HCT116 (cell line): ENCODE results near the gene NEK8. TPM values are rescaled to one million over a fixed set of nuclear protein-coding genes. Genes with fewer than 3 reads are reported as not detected.

Experiments
- ATAC-seq: fragments of 200-7000 bp; cut with Tn5 transposase; 2 replicates; pipeline ENCODE4 v1.9.1; 2020; ENCODE audit warnings: mild to moderate bottlenecking, moderate library complexity
- BruUV-seq: library from RNA; stranded (reverse); fragments of 400-500 nt; replicated peaks from 2 replicates; lab custom pipeline; 2021; lab: Mats Ljungman, UMichigan
- CTCF ChIA-PET: fragments of 300-600 bp; sonication (Branson Sonifier 250); formaldehyde crosslinking; loops from one replicate; lab custom pipeline; 2021; ENCODE audit warnings: antibody characterized with exemption; lab: Charles Lee
- POLR2A ChIA-PET: fragments of 300-600, 350-600 bp; sonication (Branson Sonifier 250); formaldehyde crosslinking; loops from one replicate; lab custom pipeline; 2021; ENCODE audit warnings: antibody characterized with exemption; lab: Charles Lee
- RAD21 ChIA-PET, 2 experiments: fragments of 300-600 bp; sonication (Branson Sonifier 250); formaldehyde crosslinking; loops; one replicate each; lab custom pipeline; 2023; ENCODE audit warnings: low total read pairs in 2 of 2; ENCODE audit not compliant: uncharacterized antibody in 2 of 2, unreplicated experiment in 2 of 2, low non-redundant PET in 1 of 2; lab: Charles Lee
- DNase-seq: peaks from one replicate; pipeline ENCODE4 v3.0.0-alpha.2; 2010; ENCODE audit warnings: low read depth, low spot score
- H2AFZ ChIP-seq: fragments of 200-600 bp; shearing (Covaris generic), sonication (generic); 2 replicates; pipeline ENCODE4 v1.6.1; 2017; ENCODE audit warnings: low read depth, mixed run types, mixed read lengths, antibody characterized with exemption, low read length; ENCODE audit not compliant: poor library complexity, severe bottlenecking
- H3K27ac ChIP-seq: 2 replicates; pipeline ENCODE4 v1.5.1; 2012; ENCODE audit warnings: low read depth, low read length
- H3K27me3 ChIP-seq: fragments of 200-600 bp; sonication (generic); 2 replicates; pipeline ENCODE4 v1.6.1; 2016; ENCODE audit warnings: mixed run types, low read length, mixed read lengths; ENCODE audit not compliant: insufficient read depth
- H3K36me3 ChIP-seq, 2 experiments: fragments of 200-500 bp in 1 of 2; fragments of 200-600 bp in 1 of 2; sonication (Bioruptor generic) in 1 of 2; sonication (generic) in 1 of 2; 2 replicates each; pipeline versions ENCODE4 v1.5.1 to v1.6.1; 2014 to 2016; ENCODE audit warnings: low read length in 2 of 2, inconsistent platforms in 1 of 2, mixed read lengths in 1 of 2, mixed run types in 1 of 2; ENCODE audit not compliant: insufficient read depth in 2 of 2, control insufficient read depth in 1 of 2
- H3K4me1 ChIP-seq, 2 experiments: fragments of 200-600 bp in 1 of 2; sonication (generic) in 1 of 2; 2 replicates each; pipeline versions ENCODE4 v1.5.1 to v1.6.1; 2012 to 2017; ENCODE audit warnings: low read length in 2 of 2, inconsistent platforms in 1 of 2, mild to moderate bottlenecking in 1 of 2, mixed read lengths in 1 of 2, mixed run types in 1 of 2, moderate library complexity in 1 of 2; ENCODE audit not compliant: insufficient read depth in 2 of 2, control insufficient read depth in 1 of 2
- H3K4me2 ChIP-seq: fragments of 200-600 bp; sonication (generic); 2 replicates; pipeline ENCODE4 v1.6.1; 2017; ENCODE audit warnings: mixed run types, low read length, mixed read lengths
- H3K4me3 ChIP-seq, 2 experiments: fragments of 200-600 bp in 1 of 2; sonication (generic) in 1 of 2; replicated peaks in 1 of 2; 2 replicates each; pipeline ENCODE4 v1.5.1; 2011 to 2016; ENCODE audit warnings: low read length in 2 of 2, control low read depth in 1 of 2, low read depth in 1 of 2, mild to moderate bottlenecking in 1 of 2, mixed read lengths in 1 of 2, mixed run types in 1 of 2
- H3K79me2 ChIP-seq: fragments of 200-600 bp; sonication (generic); 2 replicates; pipeline ENCODE4 v1.6.1; 2017; ENCODE audit warnings: mild to moderate bottlenecking, mixed run types, low read length, moderate library complexity, mixed read lengths; ENCODE audit not compliant: insufficient read depth
- H3K9ac ChIP-seq: fragments of 200-600 bp; sonication (generic); 2 replicates; pipeline ENCODE4 v1.6.1; 2016; ENCODE audit warnings: low read length, mixed read lengths
- H3K9me2 ChIP-seq: fragments of 200-600 bp; sonication (generic), shearing (Covaris generic); 2 replicates; pipeline ENCODE4 v1.6.1; 2017; ENCODE audit warnings: mixed run types, mild to moderate bottlenecking, moderate library complexity; ENCODE audit not compliant: insufficient read depth
- H3K9me3 ChIP-seq, 2 experiments: fragments of 200-500 bp in 1 of 2; fragments of 200-600 bp in 1 of 2; sonication (Bioruptor generic) in 1 of 2; sonication (generic) in 1 of 2; 2 replicates each; pipeline ENCODE4 v1.6.1; 2014 to 2017; ENCODE audit warnings: low read length in 2 of 2, mixed read lengths in 2 of 2, inconsistent platforms in 1 of 2, low read depth in 1 of 2, mild to moderate bottlenecking in 1 of 2, mixed run types in 1 of 2, moderate library complexity in 1 of 2; ENCODE audit not compliant: control insufficient read depth in 1 of 2, insufficient read depth in 1 of 2
- H4K20me1 ChIP-seq: fragments of 200-600 bp; sonication (generic), shearing (Covaris generic); 2 replicates; pipeline ENCODE4 v1.6.1; 2017; ENCODE audit warnings: mixed run types, mild to moderate bottlenecking, moderate library complexity; ENCODE audit not compliant: insufficient read depth
- CBX3 ChIP-seq: IDR thresholded peaks from 2 replicates; pipeline ENCODE4 v1.6.1; 2012; ENCODE audit warnings: low read depth
- ELF1 ChIP-seq: IDR thresholded peaks from 2 replicates; pipeline ENCODE4 v1.6.1; 2012; ENCODE audit warnings: low read depth, borderline replicate concordance
- EZH2phosphoT487 ChIP-seq: fragments of 200-600 bp; IDR thresholded peaks from 2 replicates; pipeline ENCODE4 v1.6.1; 2018; ENCODE audit warnings: antibody characterized with exemption, borderline replicate concordance
- POLR2A ChIP-seq: IDR thresholded peaks from 2 replicates; pipeline ENCODE4 v1.7.0; 2011; ENCODE audit warnings: borderline replicate concordance; ENCODE audit not compliant: insufficient read depth, insufficient read length; ENCODE audit errors: extremely low read depth
- SIN3A ChIP-seq: IDR thresholded peaks from 2 replicates; pipeline ENCODE4 v1.6.1; 2012; ENCODE audit warnings: low read depth
- TCF7L2 ChIP-seq: IDR thresholded peaks from 2 replicates; pipeline ENCODE4 v1.7.0; 2011; ENCODE audit warnings: borderline replicate concordance, inconsistent platforms; ENCODE audit not compliant: insufficient read depth, insufficient read length; ENCODE audit errors: extremely low read depth
- intact Hi-C: fragments of 100-400 bp; cut with micrococcal nuclease; formaldehyde crosslinking; loops from 2 replicates; pipeline ENCODE4 v1.10.0; 2022
- total RNA-seq: library from RNA; stranded (reverse); gene quantifications from one replicate; pipeline ENCODE4 v1.2.1, GENCODE V29; 2021; ENCODE audit not compliant: unreplicated experiment
- TF ChIP-seq, protein P1 (sequence below), 3 experiments: fragments of 200-600 bp in 1 of 3; sonication (generic) in 1 of 3; IDR thresholded peaks in 2 of 3; conservative IDR thresholded peaks in 1 of 3; 2 replicates each; pipeline ENCODE4 v1.5.1; 2012 to 2017; ENCODE audit warnings: low read depth in 2 of 3, low read length in 2 of 3, antibody characterized with exemption in 1 of 3, borderline replicate concordance in 1 of 3, control low read depth in 1 of 3, mild to moderate bottlenecking in 1 of 3, mixed read lengths in 1 of 3, mixed run types in 1 of 3, moderate library complexity in 1 of 3; ENCODE audit not compliant: insufficient read depth in 1 of 3
- TF ChIP-seq, protein P2 (sequence below): IDR thresholded peaks from 2 replicates; pipeline ENCODE4 v1.6.1; 2012

NEK8 gene
- total RNA-seq, 1 experiment from 2014 or later: 7.0 TPM

DNA sequence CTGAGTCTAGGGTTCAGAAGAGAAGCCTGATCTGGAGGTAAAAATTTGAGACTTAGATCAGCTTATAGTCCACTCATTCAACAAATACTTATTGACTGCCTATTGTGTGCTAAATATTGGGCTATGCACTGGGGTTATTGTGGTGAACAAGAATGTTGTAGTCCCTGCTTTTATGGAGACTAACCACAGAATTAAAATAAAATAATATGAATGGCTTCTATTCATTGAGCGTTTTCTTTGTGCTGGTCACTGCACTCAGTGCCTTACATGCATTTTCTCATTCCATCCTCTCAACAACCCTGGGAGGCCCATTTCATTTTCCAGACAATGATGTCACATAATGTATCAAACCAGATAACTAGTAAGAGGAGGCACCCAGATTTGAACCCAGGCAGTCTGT lies 4.8 kb downstream of the NEK8 start:
- no TSS peak for BruUV-seq
- ATAC-seq: no peak

More for the DNA sequence above, 4.8 kb downstream of the NEK8 start:
- DNase-seq: no peak
- no peaks in the 10 kb centered on the region for H3K27me3 ChIP-seq
- no peaks in the 10 kb centered on the region; the same call in 1 of the 2 replicates for H3K79me2 ChIP-seq
- no peak overlapping the region for H3K4me3 ChIP-seq
- CTCF ChIA-PET: interaction anchor here (1.5 kb wide), 1 partner anchor 30 kb away, joined by 4 read pairs; no protein-coding TSS in a partner anchor
- H3K9ac ChIP-seq: no peak overlapping the region
- H3K9me3 ChIP-seq: no peaks in the 10 kb centered on the region
- intact Hi-C loops: no loop called here
- TF ChIP-seq, protein P1, sequence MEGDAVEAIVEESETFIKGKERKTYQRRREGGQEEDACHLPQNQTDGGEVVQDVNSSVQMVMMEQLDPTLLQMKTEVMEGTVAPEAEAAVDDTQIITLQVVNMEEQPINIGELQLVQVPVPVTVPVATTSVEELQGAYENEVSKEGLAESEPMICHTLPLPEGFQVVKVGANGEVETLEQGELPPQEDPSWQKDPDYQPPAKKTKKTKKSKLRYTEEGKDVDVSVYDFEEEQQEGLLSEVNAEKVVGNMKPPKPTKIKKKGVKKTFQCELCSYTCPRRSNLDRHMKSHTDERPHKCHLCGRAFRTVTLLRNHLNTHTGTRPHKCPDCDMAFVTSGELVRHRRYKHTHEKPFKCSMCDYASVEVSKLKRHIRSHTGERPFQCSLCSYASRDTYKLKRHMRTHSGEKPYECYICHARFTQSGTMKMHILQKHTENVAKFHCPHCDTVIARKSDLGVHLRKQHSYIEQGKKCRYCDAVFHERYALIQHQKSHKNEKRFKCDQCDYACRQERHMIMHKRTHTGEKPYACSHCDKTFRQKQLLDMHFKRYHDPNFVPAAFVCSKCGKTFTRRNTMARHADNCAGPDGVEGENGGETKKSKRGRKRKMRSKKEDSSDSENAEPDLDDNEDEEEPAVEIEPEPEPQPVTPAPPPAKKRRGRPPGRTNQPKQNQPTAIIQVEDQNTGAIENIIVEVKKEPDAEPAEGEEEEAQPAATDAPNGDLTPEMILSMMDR (IDR thresholded peaks at IDR 0.05 in 2 of 3, conservative IDR thresholded peaks at IDR 0.05 in 1 of 3; ENCODE audit: borderline replicate concordance in 1 of 3, insufficient read depth in 1 of 3, low read depth in 2 of 3, low read length in 2 of 3): no peak
- TF ChIP-seq EZH2phosphoT487 (no peak), TCF7L2 (no peak), POLR2A (no peak), SIN3A (no peak), CBX3 (no peak), ELF1 (no peak)
- TF ChIP-seq, protein P2, sequence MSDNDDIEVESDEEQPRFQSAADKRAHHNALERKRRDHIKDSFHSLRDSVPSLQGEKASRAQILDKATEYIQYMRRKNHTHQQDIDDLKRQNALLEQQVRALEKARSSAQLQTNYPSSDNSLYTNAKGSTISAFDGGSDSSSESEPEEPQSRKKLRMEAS: no peak
- H3K36me3 ChIP-seq: no peaks in the 10 kb centered on the region
- no peaks in the 10 kb centered on the region for H3K9me2 ChIP-seq
- RAD21 ChIA-PET: no interaction called here
- peaks cover 25 to 32% of the 10 kb centered on the region in 2 experiments for H3K4me1 ChIP-seq
- POLR2A ChIA-PET: interaction anchor here (0.6 kb wide), 1 partner anchor 10 kb away, joined by 7 read pairs; no protein-coding TSS in a partner anchor
- H3K27ac ChIP-seq: no peak overlapping the region
- no peak overlapping the region for H3K4me2 ChIP-seq
- H2AFZ ChIP-seq: no peak overlapping the region
- H4K20me1 ChIP-seq: no peaks in the 10 kb centered on the region
